ENCODE results near the gene CBR3. TPM values are rescaled to one million over a fixed set of nuclear protein-coding genes. Genes with fewer than 3 reads are reported as not detected.
A peak's percentile ranks its signal among the peaks of the same experiment; 100 is the strongest.
"Not testable (repeated sequence)": the region's sequence is repeated elsewhere in the genome, so short reads cannot be mapped to it uniquely, and the experiment has no call there.

CBR3 gene
- total RNA-seq, 1 donor from 2014 or later: 4.7 TPM

DNA sequence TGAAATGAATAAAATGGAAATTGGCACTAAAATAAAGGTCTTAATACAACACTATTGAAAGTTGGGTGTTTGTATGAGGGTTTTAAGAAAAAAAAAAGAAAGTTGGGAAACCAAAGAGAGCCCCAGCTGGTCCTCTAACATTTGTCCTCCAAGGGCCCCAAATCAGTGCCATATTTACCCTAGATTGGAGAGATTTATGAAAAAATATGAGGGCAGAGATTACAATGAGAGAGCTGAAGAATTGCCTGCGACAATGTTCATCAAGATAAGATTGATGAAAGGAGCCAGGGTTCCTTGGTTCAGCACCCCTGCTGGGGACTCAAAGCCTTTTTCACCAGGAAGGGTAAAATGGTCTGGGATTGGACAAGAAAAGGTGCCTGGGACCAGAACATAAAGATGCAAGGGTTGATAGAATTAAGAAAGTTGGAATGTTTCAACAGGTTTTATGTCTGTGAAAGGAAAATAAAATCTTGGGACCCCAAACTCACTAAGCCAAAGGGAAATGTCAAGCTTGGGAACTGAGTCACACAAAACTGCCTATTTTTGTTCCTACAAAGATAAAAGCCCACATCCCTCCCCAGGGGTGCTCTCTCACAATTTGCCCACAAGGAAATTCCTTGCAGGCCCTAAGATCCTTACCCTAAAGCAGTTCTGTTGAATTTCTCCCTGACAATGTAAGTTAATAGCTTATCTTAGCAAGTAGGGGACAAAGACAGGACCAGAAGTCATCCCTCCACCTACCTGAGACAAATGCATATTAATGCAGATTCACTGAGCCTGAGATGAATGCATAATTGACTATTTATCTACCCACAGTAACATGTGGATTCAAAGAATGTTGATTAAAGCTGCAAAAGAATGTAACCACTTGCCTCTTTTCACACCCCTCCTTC is 38.2 kb upstream of the CBR3 start:
- intact Hi-C loops (cut with micrococcal nuclease): no loop called here
- Mint-ChIP-seq H3K27ac (no peak overlapping the region), H3K27me3 (no peaks in the 10 kb centered on the region), H3K9me3 (peaks cover 8% of the 10 kb centered on the region), H3K4me3 (no peak overlapping the region), H3K4me1 (peaks cover 11% of the 10 kb centered on the region), H3K36me3 (ENCODE audit: low read depth) (peaks cover 6% of the 10 kb centered on the region)
- DNase-seq: no peak
- CTCF ChIA-PET: no interaction called here
- no peak for ATAC-seq (ENCODE audit: low read depth)
- TF ChIP-seq, protein P1, sequence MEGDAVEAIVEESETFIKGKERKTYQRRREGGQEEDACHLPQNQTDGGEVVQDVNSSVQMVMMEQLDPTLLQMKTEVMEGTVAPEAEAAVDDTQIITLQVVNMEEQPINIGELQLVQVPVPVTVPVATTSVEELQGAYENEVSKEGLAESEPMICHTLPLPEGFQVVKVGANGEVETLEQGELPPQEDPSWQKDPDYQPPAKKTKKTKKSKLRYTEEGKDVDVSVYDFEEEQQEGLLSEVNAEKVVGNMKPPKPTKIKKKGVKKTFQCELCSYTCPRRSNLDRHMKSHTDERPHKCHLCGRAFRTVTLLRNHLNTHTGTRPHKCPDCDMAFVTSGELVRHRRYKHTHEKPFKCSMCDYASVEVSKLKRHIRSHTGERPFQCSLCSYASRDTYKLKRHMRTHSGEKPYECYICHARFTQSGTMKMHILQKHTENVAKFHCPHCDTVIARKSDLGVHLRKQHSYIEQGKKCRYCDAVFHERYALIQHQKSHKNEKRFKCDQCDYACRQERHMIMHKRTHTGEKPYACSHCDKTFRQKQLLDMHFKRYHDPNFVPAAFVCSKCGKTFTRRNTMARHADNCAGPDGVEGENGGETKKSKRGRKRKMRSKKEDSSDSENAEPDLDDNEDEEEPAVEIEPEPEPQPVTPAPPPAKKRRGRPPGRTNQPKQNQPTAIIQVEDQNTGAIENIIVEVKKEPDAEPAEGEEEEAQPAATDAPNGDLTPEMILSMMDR (IDR thresholded peaks at IDR 0.05): no peak
- POLR2A ChIA-PET: interaction anchor here (0.6 to 1.2 kb wide), 3 partner anchors 27 to 116 kb away, joined by 3 to 5 read pairs (median 3); partner anchors contain the start of gene SETD4

- no peak for DNase-seq
- Mint-ChIP-seq H3K27ac (peak overlapping the region; percentile 71), H3K4me3 (peak overlapping the region; percentile 5), H3K9me3 (peaks cover 8% of the 10 kb centered on the region), H3K36me3 (ENCODE audit: low read depth) (peaks cover 6% of the 10 kb centered on the region), H3K4me1 (peaks cover 11% of the 10 kb centered on the region), H3K27me3 (no peaks in the 10 kb centered on the region)
- ATAC-seq (ENCODE audit: low read depth): peak; percentile 92
- CTCF ChIA-PET: no interaction called here
- intact Hi-C loops (cut with micrococcal nuclease): no loop called here
- POLR2A ChIA-PET: interaction anchor here (1.3 to 1.4 kb wide), 2 partner anchors 28 to 37 kb away, joined by 4 to 7 read pairs; partner anchors contain the start of genes CBR1 and SETD4
- TF ChIP-seq, protein P1 (IDR thresholded peaks at IDR 0.05): no peak
Observed at GRCh38 chr21:36097427-36098181, 37.3 kb upstream of the CBR3 start.

DNA sequence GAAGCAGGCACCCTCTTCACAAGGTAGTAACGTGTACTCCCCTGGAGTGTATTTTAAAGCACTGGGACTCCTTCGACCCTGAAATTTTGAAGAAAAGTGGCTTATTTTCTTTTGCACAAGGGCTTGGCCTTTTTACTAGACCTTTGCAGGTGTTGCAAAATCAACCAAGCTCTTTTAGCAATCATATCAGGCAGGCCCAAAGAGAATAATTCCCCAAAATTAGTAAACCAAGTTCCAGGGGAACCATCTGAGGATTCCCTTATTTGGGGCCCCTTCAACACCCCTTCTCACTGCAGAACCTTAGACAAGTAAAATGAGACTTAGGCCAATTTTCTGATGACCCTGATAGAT is 36.7 kb upstream of the CBR3 start:
- intact Hi-C loops (cut with micrococcal nuclease): no loop called here
- no peak for DNase-seq
- peak overlapping the region; percentile 5 for H3K4me3 Mint-ChIP-seq
- H3K9me3 Mint-ChIP-seq: peaks cover 6% of the 10 kb centered on the region
- TF ChIP-seq, protein P1 (IDR thresholded peaks at IDR 0.05): no peak
- ChIA-PET CTCF (interaction anchor here (0.7 kb wide), 1 partner anchor 21 kb away, joined by 3 read pairs; no protein-coding TSS in a partner anchor), POLR2A (interaction anchor here (1.3 to 1.4 kb wide), 2 partner anchors 29 to 38 kb away, joined by 4 to 7 read pairs; partner anchors contain the start of genes CBR1 and SETD4)
- H3K4me1 Mint-ChIP-seq: peaks cover 11% of the 10 kb centered on the region
- no peaks in the 10 kb centered on the region for H3K27me3 Mint-ChIP-seq
- H3K36me3 Mint-ChIP-seq (ENCODE audit: low read depth): peaks cover 6% of the 10 kb centered on the region
- no peak for ATAC-seq (ENCODE audit: low read depth)
- H3K27ac Mint-ChIP-seq: peak overlapping the region; percentile 71

DNA sequence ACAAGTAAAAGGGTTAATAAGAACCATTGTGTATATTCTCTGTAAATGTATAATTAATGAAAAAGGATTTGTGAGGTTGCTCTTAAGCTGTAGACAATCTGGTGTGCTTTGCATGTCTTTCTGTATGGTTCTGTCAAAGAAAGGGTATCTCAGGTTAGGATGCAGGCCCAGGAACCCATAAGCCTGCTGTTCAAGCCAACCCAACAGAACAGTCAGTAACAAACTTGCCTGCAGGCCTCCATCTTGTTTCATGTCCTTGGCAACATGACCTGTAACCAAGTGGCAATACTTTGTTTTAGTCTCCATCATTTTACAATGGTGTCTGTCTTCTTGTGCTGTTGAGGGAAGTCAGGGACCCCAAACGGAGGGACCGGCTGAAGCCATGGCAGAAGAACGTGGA is 35.9 kb upstream of the CBR3 start:
- H3K27ac Mint-ChIP-seq: no peak overlapping the region
- intact Hi-C loops (cut with micrococcal nuclease): no loop called here
- CTCF ChIA-PET: no interaction called here

DNA sequence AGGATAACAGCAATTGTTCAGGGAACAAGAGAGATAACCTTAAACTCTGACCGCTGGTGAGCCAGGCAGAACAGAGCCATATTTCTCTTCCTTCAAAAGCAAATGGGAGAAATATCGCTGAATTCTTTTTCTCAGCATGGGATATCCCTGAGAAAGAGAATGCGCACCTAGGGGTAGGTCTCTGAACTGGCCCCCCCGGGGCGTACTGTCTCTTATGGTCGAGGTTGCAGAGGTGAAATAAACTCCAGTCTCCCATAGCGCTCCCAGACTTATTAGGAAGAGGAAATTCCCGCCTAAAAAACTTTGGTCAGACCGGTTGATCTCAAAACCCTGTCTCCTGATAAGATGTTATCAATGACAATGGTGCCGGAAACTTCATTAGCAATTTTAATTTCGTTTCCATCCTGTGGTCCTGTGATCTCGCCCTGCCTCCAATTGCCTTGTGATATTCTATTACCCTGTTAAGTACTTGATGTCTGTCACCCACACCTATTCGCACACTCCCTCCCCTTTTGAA is 35.1 kb upstream of the CBR3 start:
- ATAC-seq (ENCODE audit: low read depth); CTCF ChIA-PET: not testable (repeated sequence)

More for the DNA sequence above, 35.9 kb upstream of the CBR3 start:
- Mint-ChIP-seq H3K36me3 (ENCODE audit: low read depth) (no peaks in the 10 kb centered on the region), H3K9me3 (no peaks in the 10 kb centered on the region), H3K4me1 (peaks cover 11% of the 10 kb centered on the region), H3K27me3 (no peaks in the 10 kb centered on the region), H3K4me3 (no peak overlapping the region)
- DNase-seq (no peak), ATAC-seq (ENCODE audit: low read depth) (no peak)
- TF ChIP-seq, protein P1 (IDR thresholded peaks at IDR 0.05): no peak
- POLR2A ChIA-PET: interaction anchor here (1.3 to 1.4 kb wide), 2 partner anchors 29 to 39 kb away, joined by 4 to 7 read pairs; partner anchors contain the start of genes CBR1 and SETD4

More for the DNA sequence above, 35.1 kb upstream of the CBR3 start:
- H3K4me3 Mint-ChIP-seq; H3K27me3 Mint-ChIP-seq; H3K9me3 Mint-ChIP-seq; H3K27ac Mint-ChIP-seq; POLR2A ChIA-PET; intact Hi-C loops (cut with micrococcal nuclease); H3K36me3 Mint-ChIP-seq (ENCODE audit: low read depth); DNase-seq: not testable (repeated sequence)
- H3K4me1 Mint-ChIP-seq: peaks cover 18% of the 10 kb centered on the region
